HCT116 (cell line): ENCODE measurements around the gene CAMKK2. TPM values are rescaled to one million over a fixed set of nuclear protein-coding genes. Genes with fewer than 3 reads are reported as not detected.

Experiments
- ATAC-seq: fragments of 200-7000 bp; cut with Tn5 transposase; 2 replicates; pipeline ENCODE4 v1.9.1; 2020; ENCODE audit warnings: mild to moderate bottlenecking, moderate library complexity
- BruUV-seq: library from RNA; stranded (reverse); fragments of 400-500 nt; replicated peaks from 2 replicates; lab custom pipeline; 2021; lab: Mats Ljungman, UMichigan
- CTCF ChIA-PET: fragments of 300-600 bp; sonication (Branson Sonifier 250); formaldehyde crosslinking; loops from one replicate; lab custom pipeline; 2021; ENCODE audit warnings: antibody characterized with exemption; lab: Charles Lee
- POLR2A ChIA-PET: fragments of 300-600, 350-600 bp; sonication (Branson Sonifier 250); formaldehyde crosslinking; loops from one replicate; lab custom pipeline; 2021; ENCODE audit warnings: antibody characterized with exemption; lab: Charles Lee
- RAD21 ChIA-PET, 2 experiments: fragments of 300-600 bp; sonication (Branson Sonifier 250); formaldehyde crosslinking; loops; one replicate each; lab custom pipeline; 2023; ENCODE audit warnings: low total read pairs in 2 of 2; ENCODE audit not compliant: uncharacterized antibody in 2 of 2, unreplicated experiment in 2 of 2, low non-redundant PET in 1 of 2; lab: Charles Lee
- DNase-seq: peaks from one replicate; pipeline ENCODE4 v3.0.0-alpha.2; 2010; ENCODE audit warnings: low read depth, low spot score
- H2AFZ ChIP-seq: fragments of 200-600 bp; shearing (Covaris generic), sonication (generic); 2 replicates; pipeline ENCODE4 v1.6.1; 2017; ENCODE audit warnings: low read depth, mixed run types, mixed read lengths, antibody characterized with exemption, low read length; ENCODE audit not compliant: poor library complexity, severe bottlenecking
- H3K27ac ChIP-seq: 2 replicates; pipeline ENCODE4 v1.5.1; 2012; ENCODE audit warnings: low read depth, low read length
- H3K27me3 ChIP-seq: fragments of 200-600 bp; sonication (generic); 2 replicates; pipeline ENCODE4 v1.6.1; 2016; ENCODE audit warnings: mixed run types, low read length, mixed read lengths; ENCODE audit not compliant: insufficient read depth
- H3K36me3 ChIP-seq, 2 experiments: fragments of 200-500 bp in 1 of 2; fragments of 200-600 bp in 1 of 2; sonication (Bioruptor generic) in 1 of 2; sonication (generic) in 1 of 2; 2 replicates each; pipeline versions ENCODE4 v1.5.1 to v1.6.1; 2014 to 2016; ENCODE audit warnings: low read length in 2 of 2, inconsistent platforms in 1 of 2, mixed read lengths in 1 of 2, mixed run types in 1 of 2; ENCODE audit not compliant: insufficient read depth in 2 of 2, control insufficient read depth in 1 of 2
- H3K4me1 ChIP-seq, 2 experiments: fragments of 200-600 bp in 1 of 2; sonication (generic) in 1 of 2; 2 replicates each; pipeline versions ENCODE4 v1.5.1 to v1.6.1; 2012 to 2017; ENCODE audit warnings: low read length in 2 of 2, inconsistent platforms in 1 of 2, mild to moderate bottlenecking in 1 of 2, mixed read lengths in 1 of 2, mixed run types in 1 of 2, moderate library complexity in 1 of 2; ENCODE audit not compliant: insufficient read depth in 2 of 2, control insufficient read depth in 1 of 2
- H3K4me2 ChIP-seq: fragments of 200-600 bp; sonication (generic); 2 replicates; pipeline ENCODE4 v1.6.1; 2017; ENCODE audit warnings: mixed run types, low read length, mixed read lengths
- H3K4me3 ChIP-seq, 2 experiments: fragments of 200-600 bp in 1 of 2; sonication (generic) in 1 of 2; replicated peaks in 1 of 2; 2 replicates each; pipeline ENCODE4 v1.5.1; 2011 to 2016; ENCODE audit warnings: low read length in 2 of 2, control low read depth in 1 of 2, low read depth in 1 of 2, mild to moderate bottlenecking in 1 of 2, mixed read lengths in 1 of 2, mixed run types in 1 of 2
- H3K79me2 ChIP-seq: fragments of 200-600 bp; sonication (generic); 2 replicates; pipeline ENCODE4 v1.6.1; 2017; ENCODE audit warnings: mild to moderate bottlenecking, mixed run types, low read length, moderate library complexity, mixed read lengths; ENCODE audit not compliant: insufficient read depth
- H3K9ac ChIP-seq: fragments of 200-600 bp; sonication (generic); 2 replicates; pipeline ENCODE4 v1.6.1; 2016; ENCODE audit warnings: low read length, mixed read lengths
- H3K9me2 ChIP-seq: fragments of 200-600 bp; sonication (generic), shearing (Covaris generic); 2 replicates; pipeline ENCODE4 v1.6.1; 2017; ENCODE audit warnings: mixed run types, mild to moderate bottlenecking, moderate library complexity; ENCODE audit not compliant: insufficient read depth
- H3K9me3 ChIP-seq, 2 experiments: fragments of 200-500 bp in 1 of 2; fragments of 200-600 bp in 1 of 2; sonication (Bioruptor generic) in 1 of 2; sonication (generic) in 1 of 2; 2 replicates each; pipeline ENCODE4 v1.6.1; 2014 to 2017; ENCODE audit warnings: low read length in 2 of 2, mixed read lengths in 2 of 2, inconsistent platforms in 1 of 2, low read depth in 1 of 2, mild to moderate bottlenecking in 1 of 2, mixed run types in 1 of 2, moderate library complexity in 1 of 2; ENCODE audit not compliant: control insufficient read depth in 1 of 2, insufficient read depth in 1 of 2
- H4K20me1 ChIP-seq: fragments of 200-600 bp; sonication (generic), shearing (Covaris generic); 2 replicates; pipeline ENCODE4 v1.6.1; 2017; ENCODE audit warnings: mixed run types, mild to moderate bottlenecking, moderate library complexity; ENCODE audit not compliant: insufficient read depth
- CBX3 ChIP-seq: IDR thresholded peaks from 2 replicates; pipeline ENCODE4 v1.6.1; 2012; ENCODE audit warnings: low read depth
- CEBPB ChIP-seq: IDR thresholded peaks from 2 replicates; pipeline ENCODE4 v1.6.1; 2012; ENCODE audit warnings: low read depth
- EGR1 ChIP-seq: IDR thresholded peaks from 2 replicates; pipeline ENCODE4 v1.6.1; 2012; ENCODE audit warnings: low read depth
- ELF1 ChIP-seq: IDR thresholded peaks from 2 replicates; pipeline ENCODE4 v1.6.1; 2012; ENCODE audit warnings: low read depth, borderline replicate concordance
- EZH2 ChIP-seq: fragments of 200-600 bp; sonication (generic); IDR thresholded peaks from 2 replicates; pipeline ENCODE4 v1.6.1; 2017; ENCODE audit warnings: antibody characterized with exemption, mixed run types
- EZH2phosphoT487 ChIP-seq: fragments of 200-600 bp; IDR thresholded peaks from 2 replicates; pipeline ENCODE4 v1.6.1; 2018; ENCODE audit warnings: antibody characterized with exemption, borderline replicate concordance
- FOSL1 ChIP-seq: IDR thresholded peaks from 2 replicates; pipeline ENCODE4 v1.6.1; 2012; ENCODE audit warnings: low read depth
- JUND ChIP-seq: IDR thresholded peaks from 2 replicates; pipeline ENCODE4 v1.6.1; 2012
- POLR2A ChIP-seq: IDR thresholded peaks from 2 replicates; pipeline ENCODE4 v1.7.0; 2011; ENCODE audit warnings: borderline replicate concordance; ENCODE audit not compliant: insufficient read depth, insufficient read length; ENCODE audit errors: extremely low read depth
- POLR2AphosphoS5 ChIP-seq: IDR thresholded peaks from 2 replicates; pipeline ENCODE4 v1.6.1; 2011; ENCODE audit warnings: mild to moderate bottlenecking, low read depth, low read length, moderate library complexity
- RAD21 ChIP-seq: IDR thresholded peaks from 2 replicates; pipeline ENCODE4 v1.6.1; 2012; ENCODE audit warnings: low read depth, mild to moderate bottlenecking
- SIN3A ChIP-seq: IDR thresholded peaks from 2 replicates; pipeline ENCODE4 v1.6.1; 2012; ENCODE audit warnings: low read depth
- SP1 ChIP-seq: IDR thresholded peaks from 2 replicates; pipeline ENCODE4 v1.6.1; 2012; ENCODE audit warnings: low read depth
- TCF7L2 ChIP-seq: IDR thresholded peaks from 2 replicates; pipeline ENCODE4 v1.7.0; 2011; ENCODE audit warnings: borderline replicate concordance, inconsistent platforms; ENCODE audit not compliant: insufficient read depth, insufficient read length; ENCODE audit errors: extremely low read depth
- YY1 ChIP-seq: IDR thresholded peaks from 2 replicates; pipeline ENCODE4 v1.6.1; 2011; ENCODE audit warnings: low read length, low read depth, moderate library complexity, mild to moderate bottlenecking; ENCODE audit not compliant: insufficient replicate concordance; ENCODE audit errors: extremely low read depth
- ZNF274 ChIP-seq: fragments of 200-500 bp; sonication (Bioruptor generic); IDR thresholded peaks from 2 replicates; pipeline ENCODE4 v1.6.1; 2014; ENCODE audit warnings: mild to moderate bottlenecking, low read depth, low read length, inconsistent platforms
- intact Hi-C: fragments of 100-400 bp; cut with micrococcal nuclease; formaldehyde crosslinking; loops from 2 replicates; pipeline ENCODE4 v1.10.0; 2022
- total RNA-seq: library from RNA; stranded (reverse); gene quantifications from one replicate; pipeline ENCODE4 v1.2.1, GENCODE V29; 2021; ENCODE audit not compliant: unreplicated experiment
- TF ChIP-seq, protein P1 (sequence below): IDR thresholded peaks from 2 replicates; pipeline ENCODE4 v1.6.1; 2012; ENCODE audit warnings: low read depth
- TF ChIP-seq, protein P2 (sequence below), 3 experiments: fragments of 200-600 bp in 1 of 3; sonication (generic) in 1 of 3; IDR thresholded peaks in 2 of 3; conservative IDR thresholded peaks in 1 of 3; 2 replicates each; pipeline ENCODE4 v1.5.1; 2012 to 2017; ENCODE audit warnings: low read depth in 2 of 3, low read length in 2 of 3, antibody characterized with exemption in 1 of 3, borderline replicate concordance in 1 of 3, control low read depth in 1 of 3, mild to moderate bottlenecking in 1 of 3, mixed read lengths in 1 of 3, mixed run types in 1 of 3, moderate library complexity in 1 of 3; ENCODE audit not compliant: insufficient read depth in 1 of 3
- TF ChIP-seq, protein P3 (sequence below): IDR thresholded peaks from 2 replicates; pipeline ENCODE4 v1.6.1; 2012
- TF ChIP-seq, protein P4 (sequence below): IDR thresholded peaks from 2 replicates; pipeline ENCODE4 v1.6.1; 2012

Gene CAMKK2
- total RNA-seq, 1 experiment from 2014 or later: 33.8 TPM

- POLR2A ChIA-PET: no interaction called here
- Histone ChIP-seq H3K9me3 (no peaks in the 10 kb centered on the region), H3K9me2 (no peaks in the 10 kb centered on the region), H3K79me2 (peaks cover 43% of the 10 kb centered on the region), H4K20me1 (no peaks in the 10 kb centered on the region; the same call in 1 of the 2 replicates)
- intact Hi-C loops: no loop called here
- ATAC-seq: no peak
- no peak for DNase-seq
- TF ChIP-seq, protein P1, sequence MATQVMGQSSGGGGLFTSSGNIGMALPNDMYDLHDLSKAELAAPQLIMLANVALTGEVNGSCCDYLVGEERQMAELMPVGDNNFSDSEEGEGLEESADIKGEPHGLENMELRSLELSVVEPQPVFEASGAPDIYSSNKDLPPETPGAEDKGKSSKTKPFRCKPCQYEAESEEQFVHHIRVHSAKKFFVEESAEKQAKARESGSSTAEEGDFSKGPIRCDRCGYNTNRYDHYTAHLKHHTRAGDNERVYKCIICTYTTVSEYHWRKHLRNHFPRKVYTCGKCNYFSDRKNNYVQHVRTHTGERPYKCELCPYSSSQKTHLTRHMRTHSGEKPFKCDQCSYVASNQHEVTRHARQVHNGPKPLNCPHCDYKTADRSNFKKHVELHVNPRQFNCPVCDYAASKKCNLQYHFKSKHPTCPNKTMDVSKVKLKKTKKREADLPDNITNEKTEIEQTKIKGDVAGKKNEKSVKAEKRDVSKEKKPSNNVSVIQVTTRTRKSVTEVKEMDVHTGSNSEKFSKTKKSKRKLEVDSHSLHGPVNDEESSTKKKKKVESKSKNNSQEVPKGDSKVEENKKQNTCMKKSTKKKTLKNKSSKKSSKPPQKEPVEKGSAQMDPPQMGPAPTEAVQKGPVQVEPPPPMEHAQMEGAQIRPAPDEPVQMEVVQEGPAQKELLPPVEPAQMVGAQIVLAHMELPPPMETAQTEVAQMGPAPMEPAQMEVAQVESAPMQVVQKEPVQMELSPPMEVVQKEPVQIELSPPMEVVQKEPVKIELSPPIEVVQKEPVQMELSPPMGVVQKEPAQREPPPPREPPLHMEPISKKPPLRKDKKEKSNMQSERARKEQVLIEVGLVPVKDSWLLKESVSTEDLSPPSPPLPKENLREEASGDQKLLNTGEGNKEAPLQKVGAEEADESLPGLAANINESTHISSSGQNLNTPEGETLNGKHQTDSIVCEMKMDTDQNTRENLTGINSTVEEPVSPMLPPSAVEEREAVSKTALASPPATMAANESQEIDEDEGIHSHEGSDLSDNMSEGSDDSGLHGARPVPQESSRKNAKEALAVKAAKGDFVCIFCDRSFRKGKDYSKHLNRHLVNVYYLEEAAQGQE: no peak
- no peak for TF ChIP-seq TCF7L2
- TF ChIP-seq, protein P2, sequence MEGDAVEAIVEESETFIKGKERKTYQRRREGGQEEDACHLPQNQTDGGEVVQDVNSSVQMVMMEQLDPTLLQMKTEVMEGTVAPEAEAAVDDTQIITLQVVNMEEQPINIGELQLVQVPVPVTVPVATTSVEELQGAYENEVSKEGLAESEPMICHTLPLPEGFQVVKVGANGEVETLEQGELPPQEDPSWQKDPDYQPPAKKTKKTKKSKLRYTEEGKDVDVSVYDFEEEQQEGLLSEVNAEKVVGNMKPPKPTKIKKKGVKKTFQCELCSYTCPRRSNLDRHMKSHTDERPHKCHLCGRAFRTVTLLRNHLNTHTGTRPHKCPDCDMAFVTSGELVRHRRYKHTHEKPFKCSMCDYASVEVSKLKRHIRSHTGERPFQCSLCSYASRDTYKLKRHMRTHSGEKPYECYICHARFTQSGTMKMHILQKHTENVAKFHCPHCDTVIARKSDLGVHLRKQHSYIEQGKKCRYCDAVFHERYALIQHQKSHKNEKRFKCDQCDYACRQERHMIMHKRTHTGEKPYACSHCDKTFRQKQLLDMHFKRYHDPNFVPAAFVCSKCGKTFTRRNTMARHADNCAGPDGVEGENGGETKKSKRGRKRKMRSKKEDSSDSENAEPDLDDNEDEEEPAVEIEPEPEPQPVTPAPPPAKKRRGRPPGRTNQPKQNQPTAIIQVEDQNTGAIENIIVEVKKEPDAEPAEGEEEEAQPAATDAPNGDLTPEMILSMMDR (IDR thresholded peaks at IDR 0.05 in 2 of 3, conservative IDR thresholded peaks at IDR 0.05 in 1 of 3; ENCODE audit: borderline replicate concordance in 1 of 3, insufficient read depth in 1 of 3, low read depth in 2 of 3, low read length in 2 of 3): no peak
- TF ChIP-seq SIN3A: no peak
- no peak for TF ChIP-seq YY1
- TF ChIP-seq JUND: no peak
- no peak for TF ChIP-seq EZH2phosphoT487
- no peak for TF ChIP-seq ZNF274
- no peak for TF ChIP-seq RAD21
- no peak for TF ChIP-seq CBX3
- no peak for TF ChIP-seq POLR2A
- no peak for TF ChIP-seq POLR2AphosphoS5
- no peak for TF ChIP-seq EZH2
- TF ChIP-seq, protein P3, sequence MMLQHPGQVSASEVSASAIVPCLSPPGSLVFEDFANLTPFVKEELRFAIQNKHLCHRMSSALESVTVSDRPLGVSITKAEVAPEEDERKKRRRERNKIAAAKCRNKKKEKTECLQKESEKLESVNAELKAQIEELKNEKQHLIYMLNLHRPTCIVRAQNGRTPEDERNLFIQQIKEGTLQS: no peak
- TF ChIP-seq FOSL1: no peak
- no peak for TF ChIP-seq ELF1
- no peak for TF ChIP-seq EGR1
- no peak for TF ChIP-seq SP1
- TF ChIP-seq, protein P4, sequence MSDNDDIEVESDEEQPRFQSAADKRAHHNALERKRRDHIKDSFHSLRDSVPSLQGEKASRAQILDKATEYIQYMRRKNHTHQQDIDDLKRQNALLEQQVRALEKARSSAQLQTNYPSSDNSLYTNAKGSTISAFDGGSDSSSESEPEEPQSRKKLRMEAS: no peak
- TF ChIP-seq CEBPB: no peak
- TF ChIP-seq, all 23 proteins: peak for 0
- Histone ChIP-seq H3K36me3 (peaks cover 33 to 55% of the 10 kb centered on the region in 2 experiments; a peak in 3 of 4 replicates), H3K27ac (no peak overlapping the region), H3K4me3 (no peak overlapping the region), H3K4me1 (no peaks in the 10 kb centered on the region), H3K27me3 (no peaks in the 10 kb centered on the region), H2AFZ (no peak overlapping the region), H3K9ac (no peak overlapping the region), H3K4me2 (no peak overlapping the region)
- BruUV-seq: no TSS peak
- CTCF ChIA-PET: no interaction called here
- RAD21 ChIA-PET: no interaction called here
These were observed 48.0 kb upstream of the CAMKK2 start for GRCh38 chr12:121344506-121344905.
